GM21786 (cell line): ENCODE results near the gene PIEZO1.

ENCODE experiments used
- ATAC-seq: cut with Tn5 transposase; IDR thresholded peaks from one replicate; pipeline ENCODE4 v1.9.1; 2021; ENCODE audit not compliant: unreplicated experiment

Gene PIEZO1

DNA sequence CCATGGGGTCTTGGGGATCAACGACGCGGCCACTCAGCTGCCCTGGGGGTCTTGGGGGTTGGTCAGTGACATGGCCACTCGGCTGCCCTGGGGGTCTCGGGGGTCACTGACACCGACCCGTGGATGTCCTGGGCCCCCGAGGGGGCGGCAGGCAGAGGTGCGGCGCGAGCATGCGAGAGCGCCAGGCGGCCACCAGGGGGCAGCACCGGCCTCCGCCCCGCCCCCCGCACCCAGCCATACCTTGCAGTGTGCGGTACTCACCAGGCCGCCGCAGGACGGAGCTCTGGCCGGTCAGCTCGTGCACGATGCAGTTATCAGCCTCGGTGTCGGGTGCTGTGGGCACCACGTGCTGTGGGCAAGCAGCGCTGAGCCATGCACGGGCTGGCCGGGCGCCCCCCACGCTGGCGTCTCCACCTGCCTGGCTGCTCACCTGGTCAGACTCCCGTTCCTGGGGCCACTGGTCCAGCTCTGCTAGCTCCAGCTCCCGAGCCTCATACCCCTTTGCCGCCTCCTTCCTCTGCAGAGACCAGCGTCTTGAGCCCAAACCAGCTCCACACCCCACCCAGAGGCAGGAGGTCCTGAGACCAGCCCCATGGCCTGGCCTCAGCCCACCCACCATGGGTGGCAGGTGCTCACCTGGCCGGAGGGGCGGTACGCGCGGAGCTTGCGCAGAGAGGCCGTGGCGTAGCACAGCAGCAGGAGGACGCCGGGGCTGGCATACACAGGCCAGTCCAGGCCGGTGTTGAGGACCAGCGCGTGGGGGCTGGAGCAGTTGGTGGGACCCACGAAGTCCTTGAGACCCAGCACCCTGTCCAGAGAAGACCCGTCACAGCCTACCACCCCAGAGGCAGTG lies 47.5 kb downstream of the PIEZO1 start:
- peak; percentile 69 for ATAC-seq

DNA sequence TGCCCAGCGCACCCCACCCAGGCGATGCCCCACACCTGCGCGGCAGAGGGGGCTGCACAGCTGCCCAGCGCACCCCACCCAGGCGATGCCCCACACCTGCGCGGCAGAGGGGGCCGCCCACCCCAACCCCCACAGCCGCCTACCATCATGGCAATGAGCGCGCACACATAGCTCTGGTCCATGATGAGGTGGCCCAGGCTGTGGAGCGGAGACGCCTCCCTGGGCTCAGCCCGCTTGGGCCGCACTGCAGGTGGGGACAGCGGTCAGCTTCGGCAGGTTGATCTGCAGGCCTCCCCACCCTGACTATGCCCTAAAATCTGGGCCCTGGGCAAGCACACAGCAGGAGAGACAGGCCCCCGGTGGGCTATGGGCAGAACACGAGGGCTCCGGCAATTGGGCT lies 48.5 kb downstream of the PIEZO1 start:
- no peak for ATAC-seq

DNA sequence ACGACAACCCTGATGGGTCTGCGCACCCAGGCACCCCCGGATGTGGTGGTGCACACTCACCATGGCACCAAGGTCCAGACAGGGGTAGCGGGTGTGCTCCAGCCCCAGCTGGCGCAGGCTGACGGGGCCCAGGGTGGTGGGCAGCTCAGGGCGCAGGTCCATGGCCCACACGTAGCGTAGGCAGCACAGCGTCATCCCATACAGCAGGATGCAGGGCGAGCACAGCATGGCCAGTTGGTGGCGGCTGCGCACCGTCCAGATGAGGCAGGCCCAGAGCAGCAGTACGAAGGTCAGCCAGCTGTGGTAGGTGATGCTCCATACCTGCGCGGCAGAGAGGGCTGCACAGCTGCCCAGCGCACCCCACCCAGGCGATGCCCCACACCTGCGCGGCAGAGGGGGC lies 48.9 kb downstream of the PIEZO1 start:
- no peak for ATAC-seq

GRCh38 chr16:88735616-88736015 lies 49.4 kb downstream of the PIEZO1 start:
- ATAC-seq = no peak

GRCh38 chr16:88735121-88735520 lies 49.9 kb downstream of the PIEZO1 start:
- no peak for ATAC-seq

DNA sequence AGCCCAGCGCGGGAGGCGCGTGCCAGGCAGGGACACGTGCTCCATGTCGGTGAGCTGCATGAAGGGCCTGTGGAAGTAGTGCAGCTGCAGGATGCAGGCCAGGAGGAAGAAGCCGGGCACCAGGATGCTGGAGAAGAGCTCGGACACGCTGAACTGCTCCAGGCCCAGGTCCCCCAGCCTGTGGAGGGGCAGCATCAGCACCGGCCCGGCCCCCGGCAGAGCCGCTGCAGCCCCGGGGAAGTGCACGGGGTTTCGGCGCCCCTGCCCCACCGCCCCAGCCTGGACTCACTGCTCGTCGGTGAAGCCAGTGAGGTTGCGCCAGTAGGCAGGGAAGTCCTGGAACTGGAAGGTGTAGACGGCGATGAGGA lies 50.7 kb downstream of the PIEZO1 start:
- no peak for ATAC-seq

DNA sequence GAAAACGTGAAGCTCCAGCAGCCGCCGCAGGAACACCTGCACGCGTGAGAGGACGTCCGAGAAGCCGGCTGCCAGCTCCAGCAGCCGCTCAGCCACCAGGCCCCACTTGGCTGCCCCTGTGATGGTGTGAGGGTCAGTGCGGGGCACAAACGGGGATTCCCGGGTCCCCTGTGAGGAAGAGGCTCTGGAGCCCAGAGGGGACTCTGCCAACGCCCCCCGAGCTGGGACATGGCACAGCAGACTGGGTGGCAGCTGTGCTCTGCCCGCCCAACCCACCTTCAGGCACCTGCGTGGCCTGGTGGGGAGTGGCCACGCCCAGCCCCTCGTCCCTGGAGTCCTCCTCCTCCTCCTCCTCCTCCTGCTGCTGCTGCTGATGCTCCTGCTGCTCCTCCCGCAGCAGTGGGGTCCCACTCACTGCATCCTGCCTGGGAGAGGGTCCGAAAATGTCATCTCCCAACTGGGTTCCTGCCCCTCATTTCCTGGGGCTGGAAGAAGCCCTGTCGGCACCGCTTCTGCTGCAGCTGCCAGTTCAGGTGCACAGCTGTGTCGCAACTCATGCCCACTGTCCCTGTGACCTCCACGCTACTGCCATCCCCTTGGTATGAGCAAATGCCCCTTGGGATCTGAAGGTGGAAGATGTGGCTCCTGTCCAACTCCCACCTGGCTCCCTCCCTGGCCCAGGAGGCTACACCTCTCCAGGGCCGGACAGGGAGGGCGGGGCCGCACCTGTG lies 51.2 kb downstream of the PIEZO1 start:
- no peak for ATAC-seq

- no peak for ATAC-seq
Measured at GRCh38 chr16:88732961-88733294, 52.1 kb downstream of the PIEZO1 start.

- ATAC-seq = no peak
Measured at GRCh38 chr16:88732172-88732960, 52.7 kb downstream of the PIEZO1 start.

- ATAC-seq = no peak
Measured at GRCh38 chr16:88731699-88732098, 53.3 kb downstream of the PIEZO1 start.

DNA sequence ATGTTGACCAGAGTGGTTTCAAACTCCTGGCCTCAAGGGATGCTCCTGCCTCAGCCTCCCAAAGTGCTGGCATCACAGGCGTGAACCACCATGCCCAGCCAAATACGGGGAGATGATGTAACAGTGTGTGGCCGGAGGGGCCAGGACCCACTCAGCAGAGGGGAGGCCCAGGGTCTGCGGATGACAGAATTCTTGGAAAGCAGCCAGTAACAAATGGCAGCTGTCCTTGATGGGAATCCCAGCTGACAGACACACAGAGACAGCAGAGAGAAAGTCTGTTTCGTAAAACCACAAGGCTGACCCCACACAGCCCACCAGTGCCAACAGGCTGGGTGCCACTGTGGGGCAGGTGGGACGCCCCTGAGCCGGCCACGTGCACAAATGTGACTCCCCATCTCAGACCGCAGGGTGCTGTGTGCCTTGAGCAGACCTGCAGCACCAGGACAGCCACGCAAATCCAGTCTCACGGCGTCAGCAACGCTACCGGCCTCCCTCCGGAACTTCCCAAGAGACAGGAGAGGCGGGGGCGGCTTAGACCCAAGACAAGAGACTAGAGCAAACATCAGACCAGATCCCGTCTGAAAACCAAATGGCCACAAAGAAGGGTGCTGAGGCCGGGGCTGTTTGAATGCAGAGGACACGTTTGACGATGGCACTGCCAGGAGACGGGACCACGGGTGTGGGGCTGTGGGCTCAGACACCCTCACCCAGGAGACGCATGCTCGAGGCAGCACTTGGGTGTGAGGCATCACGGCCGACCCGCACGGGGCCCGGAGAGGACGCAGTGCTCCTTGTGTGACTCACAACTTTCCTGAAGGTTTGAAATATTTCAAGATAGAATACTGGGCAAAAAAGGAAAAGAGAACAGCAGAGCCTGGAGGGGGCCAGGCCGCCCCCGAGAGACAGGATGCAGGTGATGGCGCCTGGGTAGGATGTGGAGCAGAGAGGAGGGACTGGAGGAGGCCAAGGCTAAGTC lies 54.1 kb downstream of the PIEZO1 start:
- no peak for ATAC-seq

DNA sequence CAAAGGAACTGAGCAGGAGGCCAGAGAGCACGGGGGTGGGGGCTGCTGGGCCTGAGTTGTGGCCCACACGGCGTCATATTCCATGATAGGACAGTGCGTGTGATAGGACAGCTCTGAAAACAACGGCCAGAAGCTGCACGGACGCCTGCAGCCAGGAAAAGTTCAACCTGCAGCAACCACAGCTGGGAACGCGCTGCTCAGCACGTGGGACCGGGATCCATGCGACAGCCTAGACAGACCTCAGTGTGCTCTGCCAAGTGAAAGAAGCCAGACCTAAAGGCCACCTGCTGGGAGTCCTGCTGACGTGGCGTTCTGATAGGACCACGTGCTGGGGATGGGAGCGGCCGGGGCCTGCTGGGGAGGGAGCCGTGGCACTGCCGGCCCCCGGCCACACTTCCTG lies 57.1 kb downstream of the PIEZO1 start:
- no peak for ATAC-seq

GRCh38 chr16:88726981-88727380 lies 58.0 kb downstream of the PIEZO1 start:
- ATAC-seq = no peak

DNA sequence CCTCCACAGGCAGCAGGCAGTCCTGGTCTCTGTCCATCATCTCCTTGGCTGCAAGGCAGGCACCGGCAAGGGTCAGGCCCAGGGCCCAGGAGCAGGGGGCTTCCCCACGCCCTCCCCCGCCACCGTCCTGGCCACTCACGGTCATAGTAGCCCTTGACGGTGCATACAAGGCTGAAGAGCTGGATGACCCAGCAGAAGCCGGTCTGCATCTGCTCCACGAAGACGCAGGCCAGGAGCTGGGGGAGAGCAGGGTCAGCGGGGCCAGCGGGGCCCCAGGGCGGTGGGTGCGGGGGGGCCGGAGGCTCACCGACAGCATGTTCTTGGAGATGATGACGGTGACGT lies 58.6 kb downstream of the PIEZO1 start:
- no peak for ATAC-seq

- no peak for ATAC-seq
Measured at GRCh38 chr16:88725609-88726407, 59.2 kb downstream of the PIEZO1 start.

- no peak for ATAC-seq
Measured at GRCh38 chr16:88724855-88725555, 60.0 kb downstream of the PIEZO1 start.

DNA sequence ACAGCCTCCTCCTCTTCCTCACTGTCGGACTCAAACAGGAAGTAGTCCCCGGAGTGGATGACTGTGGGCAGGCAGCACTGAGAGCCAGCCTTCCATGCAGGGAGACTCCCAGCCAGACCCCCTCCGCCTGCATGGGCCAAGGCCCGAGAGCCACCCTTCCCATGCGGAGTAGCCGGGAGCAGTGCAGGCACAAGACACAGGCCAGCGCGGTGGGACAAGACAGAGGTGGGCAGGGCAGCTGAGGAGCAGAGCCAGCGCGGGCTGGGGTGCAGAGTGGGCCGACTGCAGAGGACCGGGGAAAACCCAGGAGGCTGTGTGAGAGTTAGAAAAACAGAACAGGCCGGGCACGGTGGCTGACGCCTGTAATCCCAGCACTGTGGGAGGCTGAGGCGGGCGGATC lies 61.1 kb downstream of the PIEZO1 start:
- ATAC-seq = no peak

GRCh38 chr16:88723507-88723887 lies 61.5 kb downstream of the PIEZO1 start:
- ATAC-seq = no peak

GRCh38 chr16:88722784-88723506 lies 62.1 kb downstream of the PIEZO1 start:
- ATAC-seq = no peak
